HEK293 (cell line): Measurements from ENCODE around the gene RNF181.

Experiments
- CTCF ChIP-seq: fragments of 450-650 bp; formaldehyde crosslinking; IDR thresholded peaks from 2 replicates; pipeline ENCODE4 v1.5.1; 2016; ENCODE audit warnings: missing biosample characterization, missing genetic modification characterization
- TCF7L2 ChIP-seq: IDR thresholded peaks from 2 replicates; pipeline ENCODE4 v1.6.1; 2011; ENCODE audit warnings: low read depth, mild to moderate bottlenecking, inconsistent platforms, low read length, moderate library complexity, borderline replicate concordance
- ZNF132 ChIP-seq: fragments of 450-650 bp; formaldehyde crosslinking; IDR thresholded peaks from 2 replicates; pipeline ENCODE4 v1.5.1; 2017; ENCODE audit warnings: missing biosample characterization, missing genetic modification characterization, borderline replicate concordance

GRCh38 chr2:85589181-85589580 is 6.4 kb upstream of the RNF181 start:
- TF ChIP-seq ZNF132 (tag by site-specific recombination) (no peak), CTCF (tag by site-specific recombination) (no peak), TCF7L2 (no peak)
